HG03066 (cell line): ENCODE results near the gene CLDN20.

Experiments used
- ATAC-seq: cut with Tn5 transposase; IDR thresholded peaks from one replicate; pipeline ENCODE4 v1.9.1; 2021; ENCODE audit warnings: low read depth; ENCODE audit not compliant: unreplicated experiment

Gene CLDN20

DNA sequence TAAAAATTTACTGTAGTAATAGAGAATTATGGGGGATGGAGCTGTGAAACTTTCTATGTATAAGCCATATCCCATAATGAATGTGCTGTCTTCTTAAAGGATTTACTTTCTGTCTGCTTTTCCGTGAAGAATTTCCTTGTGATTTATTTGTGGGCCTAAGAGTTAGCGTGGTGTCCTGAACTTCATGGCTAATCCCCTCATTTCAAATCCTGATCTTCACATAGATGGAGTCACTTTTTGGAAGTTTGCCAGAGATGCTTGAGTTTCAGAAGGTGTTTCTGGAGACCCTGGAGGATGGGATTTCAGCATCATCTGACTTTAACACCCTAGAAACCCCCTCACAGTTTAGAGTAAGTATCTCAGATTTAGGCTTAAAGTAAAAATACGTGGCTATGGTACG lies 19.4 kb upstream of the CLDN20 start:
- no peak for ATAC-seq

- no peak for ATAC-seq
These were observed 18.6 kb upstream of the CLDN20 start for GRCh38 chr6:155245193-155245592.

GRCh38 chr6:155245831-155246230 lies 18.0 kb upstream of the CLDN20 start:
- no peak for ATAC-seq

- ATAC-seq: no peak
These were observed 17.0 kb upstream of the CLDN20 start for GRCh38 chr6:155246825-155247224.

- ATAC-seq: no peak
These were observed 16.2 kb upstream of the CLDN20 start for GRCh38 chr6:155247618-155248007.

- ATAC-seq: no peak
These were observed 15.5 kb upstream of the CLDN20 start for GRCh38 chr6:155248008-155249001.

DNA sequence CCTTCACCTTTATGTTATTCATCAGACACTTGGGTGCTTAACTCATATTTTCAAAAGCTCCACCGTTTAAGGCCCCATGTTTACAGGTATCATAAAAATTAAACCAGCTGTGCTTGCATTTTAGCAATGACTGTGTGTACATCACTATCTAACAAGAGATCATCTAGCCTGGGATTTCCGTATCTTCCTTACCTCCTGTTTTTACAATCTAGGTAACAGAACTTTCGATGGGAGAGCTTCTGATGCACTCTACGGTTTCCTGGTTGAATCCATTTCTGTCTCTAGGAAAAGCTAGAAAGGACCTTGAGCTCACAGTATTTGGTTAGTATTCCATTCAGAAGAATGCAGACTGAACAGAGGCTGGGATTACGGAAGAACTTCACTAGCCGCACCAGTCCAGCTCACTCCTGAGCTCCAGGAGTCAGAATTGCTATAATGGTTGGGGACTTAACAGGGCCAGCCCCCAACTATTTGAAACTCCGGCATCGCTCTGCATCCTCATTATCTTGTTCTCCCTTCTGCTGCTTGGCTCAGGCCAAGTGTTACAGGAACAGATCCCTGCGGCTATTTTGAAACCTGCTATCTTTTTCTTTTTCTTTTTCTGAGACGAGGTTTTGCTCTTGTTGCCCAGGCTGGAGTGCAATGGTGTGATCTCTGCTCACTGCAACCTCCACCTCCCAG lies 13.0 kb upstream of the CLDN20 start:
- no peak for ATAC-seq

DNA sequence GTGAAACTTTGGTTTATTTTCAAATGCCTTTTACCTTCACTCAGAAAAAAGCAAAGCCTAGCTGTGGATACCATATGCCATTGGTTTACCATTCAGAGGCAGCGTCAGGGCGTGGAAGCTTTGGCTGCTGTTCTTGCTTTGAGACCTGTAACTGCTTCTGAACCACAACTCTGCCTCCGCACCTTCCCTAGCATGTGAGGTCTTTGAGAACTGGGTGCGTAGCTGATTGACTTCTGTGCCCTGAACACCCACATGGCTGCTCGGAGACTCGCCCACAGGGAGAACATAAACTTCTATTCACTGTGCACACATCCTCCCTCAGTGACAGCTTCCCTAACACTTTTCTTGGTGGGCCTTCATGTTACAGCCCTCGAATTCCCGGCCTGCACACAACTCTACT lies 11.2 kb upstream of the CLDN20 start:
- no peak for ATAC-seq

DNA sequence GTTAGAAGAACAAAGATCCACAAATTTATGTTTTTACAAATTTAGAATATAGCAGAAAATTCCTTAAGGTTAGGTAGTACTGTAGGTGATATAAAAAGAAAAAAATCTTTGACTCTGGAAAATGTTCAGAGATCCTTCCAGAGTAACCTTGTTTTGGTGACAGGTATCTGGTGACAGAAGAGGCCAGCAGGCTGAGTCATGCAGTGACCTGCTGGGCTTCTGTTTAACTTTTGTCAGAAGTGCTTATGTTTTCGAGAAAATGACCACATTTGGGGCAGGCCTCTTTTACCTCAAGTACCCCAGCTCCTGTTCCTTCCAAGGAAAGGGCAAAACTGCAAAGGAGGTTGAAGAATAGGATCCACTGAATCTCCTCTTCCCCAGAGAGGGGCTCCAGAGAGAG lies 10.5 kb upstream of the CLDN20 start:
- no peak for ATAC-seq

DNA sequence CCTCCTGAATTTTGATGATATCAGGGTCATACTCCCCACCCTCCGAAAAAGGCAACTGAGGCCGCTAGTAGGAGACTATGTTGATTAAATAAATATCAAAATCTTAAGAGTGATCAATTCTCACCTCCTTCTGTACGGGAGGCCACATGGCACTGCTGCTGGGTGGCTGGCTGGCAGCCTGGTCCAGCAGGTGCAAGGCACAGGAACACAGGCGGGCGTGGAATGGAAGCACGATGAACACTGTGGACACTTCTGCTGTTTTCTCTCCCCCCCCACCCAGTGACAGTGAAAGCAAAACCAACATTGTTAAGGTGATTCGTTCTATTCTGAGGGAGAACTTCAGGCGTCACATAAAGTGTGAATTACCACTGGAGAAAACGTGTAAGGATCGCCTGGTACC lies 9.7 kb upstream of the CLDN20 start:
- ATAC-seq: no peak

GRCh38 chr6:155256122-155256795 lies 7.6 kb upstream of the CLDN20 start:
- no peak for ATAC-seq

DNA sequence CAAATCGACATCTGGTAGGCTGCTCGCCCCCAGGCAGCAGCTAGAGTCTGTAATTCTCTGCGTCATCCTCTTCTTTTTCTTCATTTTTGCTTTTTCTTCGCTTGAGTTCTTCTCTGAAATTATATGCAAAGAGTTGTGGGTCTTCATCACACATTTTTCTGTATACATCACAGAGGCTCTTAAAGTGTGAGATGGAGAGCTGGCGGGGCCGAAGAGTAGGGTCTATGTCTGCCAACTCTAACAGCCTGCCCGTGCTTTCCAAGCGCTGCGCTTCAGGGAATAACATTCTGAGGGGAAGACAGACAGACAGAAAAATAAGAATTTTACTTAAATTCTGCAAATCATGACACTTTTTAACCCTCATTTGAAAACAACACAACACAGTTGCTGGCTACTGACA lies 6.0 kb upstream of the CLDN20 start:
- ATAC-seq: no peak

GRCh38 chr6:155259204-155259603 lies 4.6 kb upstream of the CLDN20 start:
- no peak for ATAC-seq

- no peak for ATAC-seq
These were observed 3.9 kb upstream of the CLDN20 start for GRCh38 chr6:155259897-155260296.

GRCh38 chr6:155260686-155261085 lies 3.1 kb upstream of the CLDN20 start:
- ATAC-seq: no peak

GRCh38 chr6:155261111-155261900 lies 2.5 kb upstream of the CLDN20 start:
- no peak for ATAC-seq

- ATAC-seq: no peak
These were observed 1.2 kb upstream of the CLDN20 start for GRCh38 chr6:155262655-155263054.

DNA sequence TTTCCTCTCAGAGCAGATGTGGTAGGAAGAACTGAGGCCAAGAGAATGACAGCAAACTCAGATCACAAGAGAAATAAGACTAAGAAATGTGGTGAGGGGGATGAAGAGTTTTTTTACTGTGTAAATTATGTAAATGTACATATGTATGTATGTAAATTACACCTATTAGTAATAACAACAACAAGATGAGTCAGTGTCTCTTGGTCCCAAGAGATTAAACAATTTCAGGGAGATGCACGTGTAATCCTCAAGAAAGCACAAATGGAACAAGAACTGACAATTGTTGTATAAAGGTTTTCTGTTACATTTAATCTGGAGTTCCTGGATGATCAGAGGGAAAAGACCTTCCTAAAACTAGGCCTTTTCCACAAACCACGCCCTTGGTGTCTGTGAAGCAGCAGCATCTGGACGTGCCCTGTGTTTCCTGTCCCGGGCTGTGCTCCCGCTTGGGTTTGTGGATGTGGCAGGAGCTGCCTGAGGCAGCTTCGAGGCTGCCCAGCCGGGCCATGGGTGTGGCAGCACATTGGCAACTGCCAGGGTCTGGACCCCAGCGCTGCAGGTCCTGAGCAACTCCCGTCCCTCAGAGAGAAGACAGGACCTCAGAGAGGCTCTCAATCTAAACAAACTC lies 994 bp downstream of the CLDN20 start:
- ATAC-seq: no peak

DNA sequence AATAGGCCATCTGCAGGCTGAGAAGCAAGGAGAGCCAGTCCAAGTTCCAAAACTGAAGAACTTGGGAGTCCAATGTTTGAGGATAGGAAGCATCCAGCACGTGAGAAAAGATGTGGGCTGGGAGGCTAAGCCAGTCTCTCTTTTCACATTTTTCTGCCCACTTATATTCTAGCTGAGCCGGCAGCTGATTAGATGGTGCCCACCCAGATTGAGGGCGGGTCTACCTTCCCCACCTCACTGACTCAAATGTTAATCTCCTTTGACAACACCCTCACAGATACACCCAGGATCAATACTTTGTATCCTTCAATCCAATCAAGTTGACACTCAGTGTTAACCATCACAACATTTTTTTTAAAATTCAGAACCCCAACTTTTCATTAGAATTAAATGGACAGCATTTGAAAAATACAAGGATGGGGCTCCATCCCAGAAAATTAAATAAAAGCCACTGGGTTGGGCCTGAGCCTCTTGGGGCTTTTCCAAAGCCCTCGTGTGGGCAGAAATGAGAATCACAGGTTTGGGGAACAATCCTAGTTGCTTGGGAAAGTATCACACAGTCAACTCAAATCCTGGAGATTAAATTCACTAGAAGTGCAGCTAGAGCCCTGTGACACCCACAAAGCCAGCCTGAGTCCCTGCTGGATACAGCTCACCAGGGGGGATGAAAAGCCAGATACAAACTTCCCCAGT lies 2.2 kb downstream of the CLDN20 start:
- no peak for ATAC-seq
